NT2/D1 (cell line): ENCODE measurements around the gene RAP1B.
"Not testable (repeated sequence)": the region's sequence is repeated elsewhere in the genome, so short reads cannot be mapped to it uniquely, and the experiment has no call there.

ENCODE experiments used
- DNase-seq: peaks from one replicate; pipeline ENCODE4 v3.0.0-alpha.2; 2011; ENCODE audit warnings: low read depth, low spot score
- H3K27me3 ChIP-seq: 2 replicates; pipeline ENCODE4 v1.6.0; 2011; ENCODE audit warnings: mild to moderate bottlenecking; ENCODE audit not compliant: insufficient read length, insufficient read depth
- H3K36me3 ChIP-seq: 2 replicates; pipeline ENCODE4 v1.6.1; 2011; ENCODE audit warnings: mild to moderate bottlenecking, low read length, mixed read lengths; ENCODE audit not compliant: insufficient read depth, insufficient read length
- H3K4me1 ChIP-seq: 2 replicates; pipeline ENCODE4 v1.5.1; 2011; ENCODE audit not compliant: insufficient read depth, insufficient read length
- H3K4me3 ChIP-seq: 2 replicates; pipeline ENCODE4 v1.5.1; 2011; ENCODE audit warnings: low read depth; ENCODE audit not compliant: insufficient read length
- H3K9ac ChIP-seq: 2 replicates; pipeline ENCODE4 v1.6.0; 2011; ENCODE audit warnings: low read depth; ENCODE audit not compliant: insufficient read length
- H3K9me3 ChIP-seq: 2 replicates; pipeline ENCODE4 v1.5.1; 2011; ENCODE audit warnings: mild to moderate bottlenecking, low read length; ENCODE audit not compliant: insufficient read depth
- SUZ12 ChIP-seq: IDR thresholded peaks from 2 replicates; pipeline ENCODE4 v1.6.1; 2011; ENCODE audit not compliant: insufficient read length, insufficient read depth; ENCODE audit errors: extremely low read depth
- YY1 ChIP-seq: IDR thresholded peaks from 2 replicates; pipeline ENCODE4 v1.6.1; 2011; ENCODE audit not compliant: insufficient read length, insufficient read depth
- ZNF274 ChIP-seq: IDR thresholded peaks from 2 replicates; pipeline ENCODE4 v1.6.1; 2011; ENCODE audit warnings: mild to moderate bottlenecking, low read depth, low read length

Gene RAP1B

GRCh38 chr12:68636268-68636667 is 25.6 kb downstream of the RAP1B start:
- H3K4me1 ChIP-seq: no peaks in the 10 kb centered on the region

GRCh38 chr12:68637439-68637838 is 26.7 kb downstream of the RAP1B start:
- not testable (repeated sequence) for H3K4me3 ChIP-seq, DNase-seq, H3K4me1 ChIP-seq, H3K27me3 ChIP-seq, H3K9ac ChIP-seq, H3K9me3 ChIP-seq
- H3K36me3 ChIP-seq: peaks cover 16% of the 10 kb centered on the region

More at GRCh38 chr12:68636268-68636667, 25.6 kb downstream of the RAP1B start:
- H3K36me3 ChIP-seq: peaks cover 9% of the 10 kb centered on the region
- no peak overlapping the region for H3K4me3 ChIP-seq
- H3K9me3 ChIP-seq: no peaks in the 10 kb centered on the region
- TF ChIP-seq YY1 (no peak), ZNF274 (no peak), SUZ12 (no peak)
- no peak overlapping the region for H3K9ac ChIP-seq
- no peaks in the 10 kb centered on the region for H3K27me3 ChIP-seq
- no peak for DNase-seq

- H3K4me1 ChIP-seq: no peaks in the 10 kb centered on the region
- H3K4me3 ChIP-seq: no peak overlapping the region
- H3K36me3 ChIP-seq: peaks cover 21% of the 10 kb centered on the region
- no peak for DNase-seq
- no peaks in the 10 kb centered on the region for H3K27me3 ChIP-seq
- no peaks in the 10 kb centered on the region for H3K9me3 ChIP-seq
- no peak for TF ChIP-seq ZNF274
- no peak for TF ChIP-seq YY1
- TF ChIP-seq SUZ12: no peak
- no peak overlapping the region for H3K9ac ChIP-seq
Observed at GRCh38 chr12:68638171-68638570, 27.5 kb downstream of the RAP1B start.

- no peak for TF ChIP-seq ZNF274
- no peak for TF ChIP-seq SUZ12
- no peak for TF ChIP-seq YY1
- no peak for DNase-seq
- Histone ChIP-seq H3K36me3 (peaks cover 21% of the 10 kb centered on the region), H3K4me3 (no peak overlapping the region), H3K9me3 (no peaks in the 10 kb centered on the region), H3K27me3 (no peaks in the 10 kb centered on the region), H3K4me1 (no peaks in the 10 kb centered on the region), H3K9ac (no peak overlapping the region)
Observed at GRCh38 chr12:68638721-68639395, 28.2 kb downstream of the RAP1B start.

GRCh38 chr12:68639396-68639767 is 28.7 kb downstream of the RAP1B start:
- no peak for DNase-seq
- Histone ChIP-seq H3K36me3 (peaks cover 21% of the 10 kb centered on the region), H3K9ac (no peak overlapping the region), H3K4me1 (no peaks in the 10 kb centered on the region), H3K27me3 (no peaks in the 10 kb centered on the region), H3K4me3 (no peak overlapping the region), H3K9me3 (no peaks in the 10 kb centered on the region)
- TF ChIP-seq SUZ12 (no peak), ZNF274 (no peak), YY1 (no peak)

- no peaks in the 10 kb centered on the region for H3K4me1 ChIP-seq
- no peak for DNase-seq
- H3K4me3 ChIP-seq: no peak overlapping the region
- peaks cover 20% of the 10 kb centered on the region for H3K36me3 ChIP-seq
- no peak overlapping the region for H3K9ac ChIP-seq
- no peaks in the 10 kb centered on the region for H3K27me3 ChIP-seq
- no peak for TF ChIP-seq YY1
- TF ChIP-seq ZNF274: no peak
- no peak for TF ChIP-seq SUZ12
- H3K9me3 ChIP-seq: no peaks in the 10 kb centered on the region
Observed at GRCh38 chr12:68641138-68641537, 30.4 kb downstream of the RAP1B start.

- H3K4me1 ChIP-seq: no peaks in the 10 kb centered on the region
- no peaks in the 10 kb centered on the region for H3K27me3 ChIP-seq
- H3K9me3 ChIP-seq: no peaks in the 10 kb centered on the region
- no peak for DNase-seq
- no peak overlapping the region for H3K9ac ChIP-seq
- no peak for TF ChIP-seq SUZ12
- TF ChIP-seq ZNF274: no peak
- no peak for TF ChIP-seq YY1
- peaks cover 42% of the 10 kb centered on the region for H3K36me3 ChIP-seq
- H3K4me3 ChIP-seq: no peak overlapping the region
Observed at GRCh38 chr12:68646484-68646883, 35.8 kb downstream of the RAP1B start.

GRCh38 chr12:68647507-68647906 is 36.8 kb downstream of the RAP1B start:
- Histone ChIP-seq H3K4me3 (no peak overlapping the region), H3K27me3 (no peaks in the 10 kb centered on the region), H3K9me3 (no peaks in the 10 kb centered on the region), H3K36me3 (peaks cover 42% of the 10 kb centered on the region), H3K4me1 (no peaks in the 10 kb centered on the region), H3K9ac (no peak overlapping the region)
- no peak for DNase-seq
- TF ChIP-seq SUZ12 (no peak), ZNF274 (no peak)
